Measurements from ENCODE around the gene PPME1. TPM values are rescaled to one million over a fixed set of nuclear protein-coding genes. Genes with fewer than 3 reads are reported as not detected.

The PPME1 gene
- total and polyA plus RNA-seq, 9 of the 15 experiments (the other 6 are each of a cell fraction or from before 2014, with no cell fraction given): 9.8 to 81.7 (median 37.6) TPM

GRCh38 chr11:74179234-74180052 lies 8.4 kb downstream of the PPME1 start (continued):
- TF ChIP-seq, protein P1, sequence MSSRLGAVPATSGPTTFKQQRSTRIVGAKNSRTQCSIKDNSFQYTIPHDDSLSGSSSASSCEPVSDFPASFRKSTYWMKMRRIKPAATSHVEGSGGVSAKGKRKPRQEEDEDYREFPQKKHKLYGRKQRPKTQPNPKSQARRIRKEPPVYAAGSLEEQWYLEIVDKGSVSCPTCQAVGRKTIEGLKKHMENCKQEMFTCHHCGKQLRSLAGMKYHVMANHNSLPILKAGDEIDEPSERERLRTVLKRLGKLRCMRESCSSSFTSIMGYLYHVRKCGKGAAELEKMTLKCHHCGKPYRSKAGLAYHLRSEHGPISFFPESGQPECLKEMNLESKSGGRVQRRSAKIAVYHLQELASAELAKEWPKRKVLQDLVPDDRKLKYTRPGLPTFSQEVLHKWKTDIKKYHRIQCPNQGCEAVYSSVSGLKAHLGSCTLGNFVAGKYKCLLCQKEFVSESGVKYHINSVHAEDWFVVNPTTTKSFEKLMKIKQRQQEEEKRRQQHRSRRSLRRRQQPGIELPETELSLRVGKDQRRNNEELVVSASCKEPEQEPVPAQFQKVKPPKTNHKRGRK (tag; IDR thresholded peaks at IDR 0.05): no peak
- peak; percentile 84 for TF ChIP-seq MAFG (tag; conservative IDR thresholded peaks at IDR 0.05)
- TF ChIP-seq DACH1 (IDR thresholded peaks at IDR 0.05; ENCODE audit: partially characterized antibody): peak; percentile 16
- TF ChIP-seq, protein P2, sequence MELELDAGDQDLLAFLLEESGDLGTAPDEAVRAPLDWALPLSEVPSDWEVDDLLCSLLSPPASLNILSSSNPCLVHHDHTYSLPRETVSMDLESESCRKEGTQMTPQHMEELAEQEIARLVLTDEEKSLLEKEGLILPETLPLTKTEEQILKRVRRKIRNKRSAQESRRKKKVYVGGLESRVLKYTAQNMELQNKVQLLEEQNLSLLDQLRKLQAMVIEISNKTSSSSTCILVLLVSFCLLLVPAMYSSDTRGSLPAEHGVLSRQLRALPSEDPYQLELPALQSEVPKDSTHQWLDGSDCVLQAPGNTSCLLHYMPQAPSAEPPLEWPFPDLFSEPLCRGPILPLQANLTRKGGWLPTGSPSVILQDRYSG (tag; conservative IDR thresholded peaks at IDR 0.05; ENCODE audit: low read depth): no peak
- TF ChIP-seq ZBTB9 (CRISPR knock-in tag; IDR thresholded peaks at IDR 0.05): no peak
- no peak for TF ChIP-seq JUN (IDR thresholded peaks at IDR 0.05; ENCODE audit: borderline replicate concordance, low read depth, low read length)
- TF ChIP-seq JUN (CRISPR knock-in tag; IDR thresholded peaks at IDR 0.05; ENCODE audit: borderline replicate concordance): no peak
- no peak for TF ChIP-seq ZNF449 (CRISPR knock-in tag; IDR thresholded peaks at IDR 0.05)
- TF ChIP-seq, protein P3, sequence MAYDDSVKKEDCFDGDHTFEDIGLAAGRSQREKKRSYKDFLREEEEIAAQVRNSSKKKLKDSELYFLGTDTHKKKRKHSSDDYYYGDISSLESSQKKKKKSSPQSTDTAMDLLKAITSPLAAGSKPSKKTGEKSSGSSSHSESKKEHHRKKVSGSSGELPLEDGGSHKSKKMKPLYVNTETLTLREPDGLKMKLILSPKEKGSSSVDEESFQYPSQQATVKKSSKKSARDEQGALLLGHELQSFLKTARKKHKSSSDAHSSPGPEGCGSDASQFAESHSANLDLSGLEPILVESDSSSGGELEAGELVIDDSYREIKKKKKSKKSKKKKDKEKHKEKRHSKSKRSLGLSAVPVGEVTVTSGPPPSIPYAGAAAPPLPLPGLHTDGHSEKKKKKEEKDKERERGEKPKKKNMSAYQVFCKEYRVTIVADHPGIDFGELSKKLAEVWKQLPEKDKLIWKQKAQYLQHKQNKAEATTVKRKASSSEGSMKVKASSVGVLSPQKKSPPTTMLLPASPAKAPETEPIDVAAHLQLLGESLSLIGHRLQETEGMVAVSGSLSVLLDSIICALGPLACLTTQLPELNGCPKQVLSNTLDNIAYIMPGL (CRISPR knock-in tag; IDR thresholded peaks at IDR 0.05): no peak
- no peak for TF ChIP-seq ARID3A (IDR thresholded peaks at IDR 0.05; ENCODE audit: borderline replicate concordance, low read depth, low read length)
